ENCODE measurements around the gene CLPSL1. TPM values are rescaled to one million over a fixed set of nuclear protein-coding genes. Genes with fewer than 3 reads are reported as not detected.

The CLPSL1 gene
- total and polyA plus RNA-seq, 8 donors, result not detected

DNA sequence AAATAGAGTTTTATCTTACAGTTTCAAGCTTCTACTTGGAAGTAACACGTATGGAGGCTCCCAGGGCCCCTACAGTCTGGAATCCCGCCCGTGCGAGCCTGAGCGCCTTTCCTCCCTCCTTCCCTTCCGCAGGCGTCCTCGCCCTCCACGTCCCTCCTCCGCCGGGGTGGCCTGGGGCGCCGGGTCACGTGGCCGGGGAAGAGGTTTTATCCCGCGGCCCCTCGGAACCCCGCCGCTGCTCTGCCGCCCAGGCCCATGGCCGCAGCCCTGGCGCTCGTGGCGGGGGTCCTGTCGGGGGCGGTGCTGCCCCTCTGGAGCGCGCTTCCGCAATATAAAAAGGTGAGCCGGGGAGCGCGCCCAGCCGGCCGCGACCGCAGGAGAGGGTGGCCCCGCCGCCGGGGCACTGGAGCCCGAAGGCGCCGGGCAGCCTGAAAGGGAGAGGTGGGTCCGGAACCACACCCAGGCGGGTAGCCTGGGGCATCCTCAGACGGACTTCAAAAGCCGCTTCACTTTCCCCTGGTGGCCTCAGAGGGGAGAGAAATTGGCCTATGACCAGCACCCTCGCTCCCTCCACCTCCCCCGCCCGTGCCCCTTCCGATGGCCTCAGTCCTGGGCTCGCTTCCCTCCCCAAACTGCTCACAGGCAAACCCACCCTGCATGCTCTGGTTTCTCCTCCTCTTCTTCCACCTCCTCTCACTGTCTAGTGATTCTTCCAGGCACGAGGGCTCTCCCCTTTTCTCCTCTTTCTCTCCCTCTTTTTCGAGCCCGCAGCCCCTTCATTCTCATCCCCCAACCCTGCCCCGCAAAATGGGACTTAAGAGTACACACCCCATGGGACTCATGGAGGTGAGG is 4.2 kb upstream of the CLPSL1 start, which contains the start of gene CLPSL2:
TSS of gene CLPSL2 (plus strand) at position 235 of the 852 bp plus-strand sequence. CDS start at position 256, 21 bp downstream.
- H3K27ac ChIP-seq, result no peak within 1 kb of the TSS
- H3K4me1 ChIP-seq, result peaks cover 6 to 10% (median 10%) of the 10 kb centered on the region in 4 donors
- intact Hi-C loops (cut with DNase I; ENCODE audit: low total_unique reads), result no loop called here
- TF ChIP-seq POLR2A (IDR thresholded peaks at IDR 0.05) (no peak), EP300 (IDR thresholded peaks at IDR 0.05) (no peak), CTCF (IDR thresholded peaks at IDR 0.05) (no peak), POLR2AphosphoS5 (IDR thresholded peaks at IDR 0.05) (no peak)
- H3K36me3 ChIP-seq, result no peaks in the 10 kb centered on the region
- H3K27me3 ChIP-seq, result peaks cover 0 to 61% (median 18%) of the 10 kb centered on the region in 3 donors
- DNase-seq, result peak in 1 of 2 donors; percentile 63
- peak within 1 kb of the TSS; percentile 44 to 58 (median 52) for H3K4me3 ChIP-seq
- WGBS, 5 donors, result 3 to 6% (median 5%) methylated on average over 36 to 56 of the region's 56 CpGs
- H3K9me3 ChIP-seq, result no peaks in the 10 kb centered on the region

DNA sequence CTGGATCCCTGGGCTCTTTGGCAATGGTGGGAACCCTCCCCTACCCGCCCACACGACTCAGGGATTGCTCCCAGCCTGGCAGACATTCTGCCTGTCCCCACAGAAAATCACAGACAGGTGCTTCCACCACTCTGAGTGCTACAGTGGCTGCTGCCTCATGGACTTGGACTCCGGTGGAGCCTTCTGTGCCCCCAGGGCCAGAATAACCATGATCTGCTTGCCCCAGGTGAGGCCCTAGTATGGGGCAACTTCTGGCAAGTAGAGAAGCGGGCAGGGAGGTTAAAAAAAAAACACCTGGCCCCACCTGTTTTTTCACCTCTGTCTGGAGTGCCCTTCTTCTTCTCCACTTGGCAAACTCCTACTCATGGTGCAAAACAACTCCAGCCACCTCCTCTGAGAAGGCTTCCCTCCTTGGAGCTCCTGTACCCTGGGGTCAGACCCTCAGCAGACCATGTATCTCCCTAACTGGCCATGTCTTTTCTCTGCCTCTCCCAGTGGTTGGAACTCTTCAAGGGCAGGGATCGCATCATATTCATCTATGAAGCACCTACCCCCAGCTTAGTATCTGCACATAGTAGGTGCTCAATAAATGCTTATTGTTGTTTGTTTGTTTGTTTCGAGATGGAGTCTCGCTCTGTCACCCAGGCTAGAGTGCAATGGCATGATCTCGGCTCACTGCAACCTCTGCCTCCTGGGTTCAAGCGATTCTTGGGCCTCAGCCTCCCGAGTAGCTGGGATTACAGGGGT is 3.3 kb upstream of the CLPSL1 start:
- no peak overlapping the region for H3K4me3 ChIP-seq
- intact Hi-C loops (cut with DNase I; ENCODE audit: low total_unique reads), result no loop called here
- no peak overlapping the region for H3K27ac ChIP-seq
- peaks cover 6 to 10% (median 10%) of the 10 kb centered on the region in 4 donors for H3K4me1 ChIP-seq
- WGBS, 5 donors, result 75 to 84% (median 80%) methylated on average over 10 of the region's 10 CpGs
- H3K9me3 ChIP-seq, result no peaks in the 10 kb centered on the region
- peaks cover 0 to 67% (median 18%) of the 10 kb centered on the region in 3 donors for H3K27me3 ChIP-seq
- no peak for TF ChIP-seq POLR2AphosphoS5 (IDR thresholded peaks at IDR 0.05)
- TF ChIP-seq POLR2A (IDR thresholded peaks at IDR 0.05), result no peak
- TF ChIP-seq CTCF (IDR thresholded peaks at IDR 0.05), result no peak
- no peak for TF ChIP-seq EP300 (IDR thresholded peaks at IDR 0.05)
- no peaks in the 10 kb centered on the region for H3K36me3 ChIP-seq
- no peak for DNase-seq

DNA sequence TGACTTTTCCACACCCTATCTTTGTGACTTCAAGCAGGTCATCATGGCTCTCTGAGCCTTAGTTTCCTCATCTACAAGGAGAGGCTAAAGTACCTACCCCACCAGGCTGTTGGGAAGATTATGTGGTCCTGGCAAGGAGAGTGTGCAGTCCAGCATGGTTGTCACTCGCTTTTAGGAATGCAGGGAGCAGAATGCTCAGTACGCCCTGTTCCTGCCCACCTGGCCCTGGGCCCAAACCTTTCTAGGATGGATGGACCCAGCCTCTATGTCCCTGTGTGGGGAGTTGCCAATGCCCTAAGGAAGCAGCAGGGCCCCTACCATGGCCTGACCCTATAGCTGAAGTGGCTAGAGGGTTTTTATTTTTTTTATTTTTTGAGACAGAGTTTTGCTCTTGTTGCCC is 2.4 kb upstream of the CLPSL1 start:
- Histone ChIP-seq H3K36me3 (no peaks in the 10 kb centered on the region), H3K4me3 (no peak overlapping the region), H3K4me1 (peaks cover 6 to 10% (median 10%) of the 10 kb centered on the region in 4 donors), H3K27ac (no peak overlapping the region), H3K9me3 (no peaks in the 10 kb centered on the region), H3K27me3 (peaks cover 0 to 73% (median 18%) of the 10 kb centered on the region in 3 donors)
- intact Hi-C loops (cut with DNase I; ENCODE audit: low total_unique reads), result no loop called here
- TF ChIP-seq CTCF (IDR thresholded peaks at IDR 0.05) (no peak), POLR2AphosphoS5 (IDR thresholded peaks at IDR 0.05) (no peak), EP300 (IDR thresholded peaks at IDR 0.05) (no peak), POLR2A (IDR thresholded peaks at IDR 0.05) (no peak)
- 76 to 93% (median 87%) methylated on average over 2 of the region's 2 CpGs for WGBS, 5 donors
- no peak for DNase-seq

GRCh38 chr6:35781290-35781689 is 471 bp downstream of the CLPSL1 start:
- peaks cover 5 to 7% (median 6%) of the 10 kb centered on the region in 4 donors for H3K4me1 ChIP-seq
- intact Hi-C loops (cut with DNase I; ENCODE audit: low total_unique reads), result no loop called here
- H3K27me3 ChIP-seq, result peaks cover 0 to 52% (median 13%) of the 10 kb centered on the region in 3 donors
- no peak for DNase-seq
- H3K36me3 ChIP-seq, result no peaks in the 10 kb centered on the region
- H3K27ac ChIP-seq, result no peak overlapping the region
- H3K4me3 ChIP-seq, result no peak overlapping the region
- no peak for TF ChIP-seq POLR2A (IDR thresholded peaks at IDR 0.05)
- no peak for TF ChIP-seq EP300 (IDR thresholded peaks at IDR 0.05)
- TF ChIP-seq CTCF (IDR thresholded peaks at IDR 0.05), result no peak
- no peak for TF ChIP-seq POLR2AphosphoS5 (IDR thresholded peaks at IDR 0.05)
- WGBS, 5 donors, result 90 to 100% (median 94%) methylated on average over 2 of the region's 2 CpGs
- H3K9me3 ChIP-seq, result no peaks in the 10 kb centered on the region

Data from stomach (tissue), 9 donors.